Gastrocnemius medialis (tissue), 4 donors: Measurements from ENCODE around the gene SERINC5. TPM values are rescaled to one million over a fixed set of nuclear protein-coding genes. Genes with fewer than 3 reads are reported as not detected.

Source experiments
- ATAC-seq, 2 donors: fragments of 150-250 bp; one replicate each; pipeline ENCODE4 v1.9.1; 2016
- DNase-seq, 2 donors: peaks; one replicate each; pipeline ENCODE4 v3.0.0-alpha.2; 2019
- H3K27ac ChIP-seq, 4 donors: fragments of 200-600 bp; sonication (generic); 1 replicate in 1 of 4; 2 replicates in 3 of 4; pipeline ENCODE4 v1.5.1; 2016 to 2018; ENCODE audit warnings: mild to moderate bottlenecking in 2 of 4, moderate library complexity in 1 of 4
- H3K27me3 ChIP-seq, 3 donors: fragments of 200-600 bp; sonication (generic) in 2 of 3; 1 replicate in 1 of 3; 2 replicates in 2 of 3; pipeline versions ENCODE4 v1.5.1 to v1.6.0; 2016 to 2019; ENCODE audit warnings: mild to moderate bottlenecking in 1 of 3, moderate library complexity in 1 of 3
- H3K36me3 ChIP-seq, 2 donors: fragments of 200-600 bp; sonication (generic) in 1 of 2; one replicate each; pipeline ENCODE4 v1.5.1; 2017 to 2018
- H3K4me1 ChIP-seq, 2 donors: fragments of 200-600 bp; sonication (generic) in 1 of 2; one replicate each; pipeline ENCODE4 v1.5.1; 2016 to 2017; ENCODE audit warnings: mild to moderate bottlenecking in 2 of 2
- H3K4me3 ChIP-seq, 4 donors: fragments of 200-600 bp; sonication (generic) in 3 of 4; 1 replicate in 1 of 4; 2 replicates in 3 of 4; pipeline ENCODE4 v1.5.1; 2016 to 2019; ENCODE audit warnings: mild to moderate bottlenecking in 2 of 4
- H3K9me3 ChIP-seq, 3 donors: fragments of 200-600 bp; sonication (generic) in 2 of 3; 1 replicate in 1 of 3; 2 replicates in 2 of 3; pipeline ENCODE4 v1.5.1; 2016 to 2019
- CTCF ChIP-seq, 5 experiments: fragments of 450-650 bp in 3 of 5; fragments of 200-600 bp in 2 of 5; sonication (generic) in 2 of 5; IDR thresholded peaks in 4 of 5; conservative IDR thresholded peaks in 1 of 5; 1 replicate in 4 of 5; 2 replicates in 1 of 5; pipeline ENCODE4 v1.5.1; 2016 to 2019; ENCODE audit warnings: antibody characterized with exemption in 5 of 5, mild to moderate bottlenecking in 3 of 5, moderate library complexity in 3 of 5
- POLR2A ChIP-seq, 2 donors: fragments of 450-650 bp; IDR thresholded peaks; one replicate each; pipeline ENCODE4 v1.6.1; 2017; ENCODE audit warnings: antibody characterized with exemption in 2 of 2, mild to moderate bottlenecking in 2 of 2, moderate library complexity in 2 of 2
- in situ Hi-C, 4 donors: fragments of 200-750 bp; cut with MboI; loops; one replicate each; pipeline versions ENCODE4 v1.15.0 to v1.8.0; 2017; ENCODE audit warnings: low sequenced_read_pairs in 4 of 4
- intact Hi-C: fragments of 100-400 bp; cut with DNase I; formaldehyde crosslinking; loops from one replicate; pipeline ENCODE4 v1.15.1; 2023; ENCODE audit warnings: low total_unique reads
- total RNA-seq, 4 donors: library from RNA; depleted of rRNA; stranded (reverse); fragments of >200 nt; gene quantifications; one replicate each; pipeline versions ENCODE4 v1.1.0 to v1.2.3, GENCODE V29; 2016

SERINC5 gene
- total RNA-seq, 4 donors from 2014 or later: 1.4 to 5.3 (median 3.0) TPM

- Histone ChIP-seq H3K4me3 (no peak overlapping the region), H3K27me3 (no peaks in the 10 kb centered on the region), H3K36me3 (no peaks in the 10 kb centered on the region), H3K9me3 (no peaks in the 10 kb centered on the region), H3K4me1 (no peaks in the 10 kb centered on the region), H3K27ac (no peak overlapping the region)
- DNase-seq: no peak
- intact Hi-C loops: no loop called here
- TF ChIP-seq POLR2A (IDR thresholded peaks at IDR 0.05) (no peak), CTCF (IDR thresholded peaks at IDR 0.05 in 4 of 5, conservative IDR thresholded peaks at IDR 0.05 in 1 of 5) (no peak)
- in situ Hi-C loops: no loop called here
- no peak for ATAC-seq
Observed at GRCh38 chr5:80127116-80127552, 128.7 kb downstream of the SERINC5 start.

GRCh38 chr5:80125962-80126480, 129.8 kb downstream of the SERINC5 start:
- no peak overlapping the region for H3K27ac ChIP-seq
- H3K27me3 ChIP-seq: no peaks in the 10 kb centered on the region
- in situ Hi-C loops (no loop called here), intact Hi-C loops (no loop called here)
- no peak overlapping the region for H3K4me3 ChIP-seq
- no peaks in the 10 kb centered on the region for H3K36me3 ChIP-seq
- DNase-seq (no peak), ATAC-seq (peak in 1 of 2 donors; percentile 33)
- TF ChIP-seq CTCF (IDR thresholded peaks at IDR 0.05 in 4 of 5, conservative IDR thresholded peaks at IDR 0.05 in 1 of 5) (no peak), POLR2A (IDR thresholded peaks at IDR 0.05) (no peak)
- no peaks in the 10 kb centered on the region for H3K9me3 ChIP-seq
- no peaks in the 10 kb centered on the region for H3K4me1 ChIP-seq

GRCh38 chr5:80125022-80125961, 130.6 kb downstream of the SERINC5 start:
- in situ Hi-C loops: no loop called here
- Histone ChIP-seq H3K27ac (peak overlapping the region in 1 of 4 donors; percentile 22), H3K4me3 (no peak overlapping the region), H3K9me3 (no peaks in the 10 kb centered on the region), H3K4me1 (no peaks in the 10 kb centered on the region), H3K27me3 (no peaks in the 10 kb centered on the region), H3K36me3 (no peaks in the 10 kb centered on the region)
- ATAC-seq (no peak), DNase-seq (no peak)
- intact Hi-C loops: no loop called here
- TF ChIP-seq POLR2A (IDR thresholded peaks at IDR 0.05) (no peak), CTCF (IDR thresholded peaks at IDR 0.05 in 4 of 5, conservative IDR thresholded peaks at IDR 0.05 in 1 of 5) (no peak)

DNA sequence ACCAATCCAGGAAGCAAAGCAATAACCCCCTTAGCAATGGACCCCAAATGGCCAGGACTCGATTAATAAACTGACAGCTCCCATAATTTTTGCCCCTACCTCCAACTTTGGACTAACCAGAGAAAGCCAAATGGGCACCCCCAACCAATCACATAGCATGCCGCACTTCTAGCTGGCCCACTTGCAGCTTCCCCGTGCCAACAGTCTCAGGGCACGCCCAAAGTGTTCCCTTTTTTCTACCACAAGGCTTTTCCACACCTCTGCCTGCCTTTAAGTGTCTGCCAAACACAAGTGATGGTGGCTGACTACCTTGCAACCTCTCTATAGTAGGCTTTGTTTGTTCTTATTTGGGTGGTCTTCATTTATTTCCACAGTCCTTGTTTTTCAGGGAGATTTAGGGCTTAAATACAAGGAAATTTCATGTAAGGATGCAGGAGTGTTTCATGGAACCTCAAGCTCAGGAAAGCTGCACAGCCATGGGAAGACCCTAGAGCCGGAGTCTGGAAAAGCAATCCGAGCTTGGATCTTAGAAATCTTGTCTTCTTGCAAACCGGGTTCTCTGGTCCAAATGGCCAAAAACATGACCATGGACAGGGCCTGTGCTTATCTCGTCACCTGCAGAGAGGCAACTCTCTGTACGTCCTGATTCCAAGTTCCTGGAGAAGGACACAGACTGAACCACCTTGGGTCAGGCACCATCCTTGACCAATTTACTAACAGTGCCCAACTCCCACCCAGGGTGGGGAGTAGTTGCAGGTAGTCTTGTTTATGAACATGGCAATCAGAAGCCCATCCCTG, 131.5 kb downstream of the SERINC5 start:
- no peak overlapping the region for H3K4me3 ChIP-seq
- ATAC-seq: no peak
- H3K27me3 ChIP-seq: no peaks in the 10 kb centered on the region
- TF ChIP-seq CTCF (IDR thresholded peaks at IDR 0.05 in 4 of 5, conservative IDR thresholded peaks at IDR 0.05 in 1 of 5) (no peak), POLR2A (IDR thresholded peaks at IDR 0.05) (no peak)
- H3K27ac ChIP-seq: no peak overlapping the region
- H3K4me1 ChIP-seq: peaks cover 0 to 3% of the 10 kb centered on the region in 2 donors
- in situ Hi-C loops: no loop called here
- DNase-seq: no peak
- H3K36me3 ChIP-seq: no peaks in the 10 kb centered on the region
- H3K9me3 ChIP-seq: no peaks in the 10 kb centered on the region
- intact Hi-C loops: no loop called here
